ENCODE measurements around the gene F5. TPM values are rescaled to one million over a fixed set of nuclear protein-coding genes. Genes with fewer than 3 reads are reported as not detected.

Gene F5
- total and polyA plus RNA-seq, 2 of the 13 experiments (the other 11 are each of a cell fraction or from before 2014, with no cell fraction given) = 38.3 to 64.0 TPM

GRCh38 chr1:169486281-169487051 is 99.8 kb downstream of the F5 start (continued):
- no peak for TF ChIP-seq ZNF570 (CRISPR knock-in tag; IDR thresholded peaks at IDR 0.05; ENCODE audit: borderline replicate concordance)
- no peak for TF ChIP-seq EZH2 (conservative IDR thresholded peaks at IDR 0.05; ENCODE audit: low read depth, low read length)
- no peak for TF ChIP-seq MBD4 (IDR thresholded peaks at IDR 0.05; ENCODE audit: borderline replicate concordance, low read length)
- no peak for TF ChIP-seq ZNF276 (CRISPR knock-in tag; IDR thresholded peaks at IDR 0.05; ENCODE audit: low read depth)
- no peak for TF ChIP-seq MYNN (CRISPR knock-in tag; IDR thresholded peaks at IDR 0.05; ENCODE audit: low read depth)
- TF ChIP-seq ZBTB8A (CRISPR knock-in tag; IDR thresholded peaks at IDR 0.05; ENCODE audit: borderline replicate concordance, low read depth) = no peak
- TF ChIP-seq PHF20 (CRISPR knock-in tag; IDR thresholded peaks at IDR 0.05) = no peak
- no peak for TF ChIP-seq TAF1 (CRISPR knock-in tag; IDR thresholded peaks at IDR 0.05)
- no peak for TF ChIP-seq ZHX1 (CRISPR knock-in tag; IDR thresholded peaks at IDR 0.05; ENCODE audit: low read depth)
- TF ChIP-seq ZBTB21 (CRISPR knock-in tag; IDR thresholded peaks at IDR 0.05) = no peak
- no peak for TF ChIP-seq NFE2L1 (CRISPR knock-in tag; IDR thresholded peaks at IDR 0.05; ENCODE audit: borderline replicate concordance)
- TF ChIP-seq FOXO4 (CRISPR knock-in tag; conservative IDR thresholded peaks at IDR 0.05) = no peak
- TF ChIP-seq ZNF34 (CRISPR knock-in tag; IDR thresholded peaks at IDR 0.05; ENCODE audit: borderline replicate concordance) = no peak
- no peak for TF ChIP-seq RARA (CRISPR knock-in tag; IDR thresholded peaks at IDR 0.05)
- peak; percentile 3; the same call in 1 of the 2 replicates for TF ChIP-seq ARID3A (IDR thresholded peaks at IDR 0.05; ENCODE audit: low read depth, low read length)
- 0 out of 2 replicates have a peak, but pooled peaks have one; percentile 5 for TF ChIP-seq MZF1 (CRISPR knock-in tag; IDR thresholded peaks at IDR 0.05; ENCODE audit: borderline replicate concordance)

Data from HepG2 (cell line).